ENCODE measurements around the gene SNAPC5.
A peak's percentile ranks its signal among the peaks of the same experiment; 100 is the strongest.
"Not testable (repeated sequence)": the region's sequence is repeated elsewhere in the genome, so short reads cannot be mapped to it uniquely, and the experiment has no call there.

SNAPC5 gene

GRCh38 chr15:66472176-66472999 lies 25.2 kb downstream of the SNAPC5 start:
- no peak overlapping the region for H3K4me3 ChIP-seq (ENCODE audit: low read depth, low read length)
- no peak for TF ChIP-seq CTCF (conservative IDR thresholded peaks at IDR 0.05; ENCODE audit: low read depth, low read length)
- DNase-seq (ENCODE audit: low read depth) = peak; percentile 61

- DNase-seq (ENCODE audit: low read depth); H3K4me3 ChIP-seq (ENCODE audit: low read depth, low read length): not testable (repeated sequence)
Measured at GRCh38 chr15:66470825-66471224, 26.7 kb downstream of the SNAPC5 start.

- H3K4me3 ChIP-seq (ENCODE audit: low read depth, low read length); DNase-seq (ENCODE audit: low read depth): not testable (repeated sequence)
Measured at GRCh38 chr15:66467162-66468040, 30.2 kb downstream of the SNAPC5 start.

- DNase-seq (ENCODE audit: low read depth); H3K4me3 ChIP-seq (ENCODE audit: low read depth, low read length): not testable (repeated sequence)
Measured at GRCh38 chr15:66465294-66465693, 32.3 kb downstream of the SNAPC5 start.

- DNase-seq (ENCODE audit: low read depth) = peak; percentile 31
- TF ChIP-seq CTCF (conservative IDR thresholded peaks at IDR 0.05; ENCODE audit: low read depth, low read length) = no peak
- no peak overlapping the region for H3K4me3 ChIP-seq (ENCODE audit: low read depth, low read length)
Measured at GRCh38 chr15:66462627-66463026, 34.9 kb downstream of the SNAPC5 start.

GRCh38 chr15:66461917-66462316 lies 35.6 kb downstream of the SNAPC5 start:
- H3K4me3 ChIP-seq (ENCODE audit: low read depth, low read length) = no peak overlapping the region
- TF ChIP-seq CTCF (conservative IDR thresholded peaks at IDR 0.05; ENCODE audit: low read depth, low read length) = no peak
- no peak for DNase-seq (ENCODE audit: low read depth)

- not testable (repeated sequence) for H3K4me3 ChIP-seq (ENCODE audit: low read depth, low read length); DNase-seq (ENCODE audit: low read depth)
Measured at GRCh38 chr15:66461294-66461693, 36.3 kb downstream of the SNAPC5 start.

GRCh38 chr15:66459818-66460615 lies 37.5 kb downstream of the SNAPC5 start:
- DNase-seq (ENCODE audit: low read depth) = peak; percentile 31
- TF ChIP-seq CTCF (conservative IDR thresholded peaks at IDR 0.05; ENCODE audit: low read depth, low read length) = no peak
- H3K4me3 ChIP-seq (ENCODE audit: low read depth, low read length) = no peak overlapping the region

All from choroid plexus epithelial cell (primary cell).